HG03354 (cell line): ENCODE measurements around the gene SIX2.

Experiments used
- ATAC-seq: cut with Tn5 transposase; IDR thresholded peaks from one replicate; pipeline ENCODE4 v1.9.1; 2021; ENCODE audit warnings: mild to moderate bottlenecking; ENCODE audit not compliant: unreplicated experiment, poor library complexity, severe bottlenecking

The SIX2 gene

GRCh38 chr2:45004562-45005191 is 4.6 kb downstream of the SIX2 start:
- ATAC-seq = no peak

- no peak for ATAC-seq
Measured at GRCh38 chr2:45003579-45004551, 5.4 kb downstream of the SIX2 start.

- no peak for ATAC-seq
Measured at GRCh38 chr2:45002686-45003085, 6.6 kb downstream of the SIX2 start.

- no peak for ATAC-seq
Measured at GRCh38 chr2:45001869-45002385, 7.3 kb downstream of the SIX2 start.

- ATAC-seq = no peak
Measured at GRCh38 chr2:45000921-45001868, 8.1 kb downstream of the SIX2 start.

- no peak for ATAC-seq
Measured at GRCh38 chr2:45000341-45000901, 8.8 kb downstream of the SIX2 start.

- no peak for ATAC-seq
Measured at GRCh38 chr2:44999540-44999939, 9.7 kb downstream of the SIX2 start.

GRCh38 chr2:44997963-44998362 is 11.3 kb downstream of the SIX2 start:
- no peak for ATAC-seq

- no peak for ATAC-seq
Measured at GRCh38 chr2:44996356-44996755, 12.9 kb downstream of the SIX2 start.

- no peak for ATAC-seq
Measured at GRCh38 chr2:44994377-44994776, 14.9 kb downstream of the SIX2 start.

GRCh38 chr2:44989176-44989575 is 20.1 kb downstream of the SIX2 start:
- ATAC-seq = no peak

GRCh38 chr2:44983836-44984604 is 25.2 kb downstream of the SIX2 start:
- no peak for ATAC-seq

- ATAC-seq = no peak
Measured at GRCh38 chr2:44981714-44982108, 27.5 kb downstream of the SIX2 start.

- ATAC-seq = no peak
Measured at GRCh38 chr2:44980751-44981713, 28.2 kb downstream of the SIX2 start.

- no peak for ATAC-seq
Measured at GRCh38 chr2:44979581-44979980, 29.7 kb downstream of the SIX2 start.

GRCh38 chr2:44975571-44976450 is 33.4 kb downstream of the SIX2 start:
- ATAC-seq = no peak
